ENCODE data around the gene HTR4. TPM values are rescaled to one million over a fixed set of nuclear protein-coding genes. Genes with fewer than 3 reads are reported as not detected.

Gene HTR4
- 1 to 10 TPM in 1 of 4 donors, under 1 TPM in 1, not detected in 2; 0.34 to 1.6 TPM for total RNA-seq

- no peaks in the 10 kb centered on the region for H3K36me3 ChIP-seq
- H3K27me3 ChIP-seq = peaks cover 40% of the 10 kb centered on the region
- H3K27ac ChIP-seq = no peak within 1 kb of the TSS
- no peaks in the 10 kb centered on the region for H3K9me3 ChIP-seq
- peaks cover 8% of the 10 kb centered on the region for H3K4me1 ChIP-seq
- TF ChIP-seq EP300 (IDR thresholded peaks at IDR 0.05) = no peak
- TF ChIP-seq CTCF (IDR thresholded peaks at IDR 0.05) = no peak
- TF ChIP-seq POLR2A (IDR thresholded peaks at IDR 0.05) = no peak
- no peak for TF ChIP-seq POLR2AphosphoS5 (IDR thresholded peaks at IDR 0.05)
- peak within 1 kb of the TSS; percentile 21 for H3K4me3 ChIP-seq
- 8% methylated on average over 5 of the region's 72 CpGs for WGBS
- no peak for DNase-seq (ENCODE audit: low spot score in 2 of 2)
Observed at GRCh38 chr5:148653836-148654781, at the start of gene HTR4. HTR4 (minus strand) TSS chr5:148654527; CDS start chr5:148637014, 17,513 bp downstream.

- Histone ChIP-seq H3K27me3 (no peaks in the 10 kb centered on the region), H3K36me3 (no peaks in the 10 kb centered on the region), H3K4me1 (no peaks in the 10 kb centered on the region), H3K27ac (no peak overlapping the region), H3K4me3 (no peak overlapping the region), H3K9me3 (no peaks in the 10 kb centered on the region)
- DNase-seq (ENCODE audit: low spot score in 2 of 2) = no peak
- no peak for TF ChIP-seq POLR2AphosphoS5 (IDR thresholded peaks at IDR 0.05)
- no peak for TF ChIP-seq CTCF (IDR thresholded peaks at IDR 0.05)
- TF ChIP-seq EP300 (IDR thresholded peaks at IDR 0.05) = no peak
Observed at GRCh38 chr5:148702019-148702596, 47.8 kb upstream of the HTR4 start.

- Histone ChIP-seq H3K36me3 (no peaks in the 10 kb centered on the region), H3K4me3 (no peak overlapping the region), H3K9me3 (no peaks in the 10 kb centered on the region), H3K4me1 (no peaks in the 10 kb centered on the region), H3K27me3 (no peaks in the 10 kb centered on the region), H3K27ac (no peak overlapping the region)
- no peak for DNase-seq (ENCODE audit: low spot score in 2 of 2)
- 62% methylated on average over 3 of the region's 3 CpGs for WGBS
- TF ChIP-seq POLR2A (IDR thresholded peaks at IDR 0.05) (no peak), EP300 (IDR thresholded peaks at IDR 0.05) (no peak), CTCF (IDR thresholded peaks at IDR 0.05) (no peak), POLR2AphosphoS5 (IDR thresholded peaks at IDR 0.05) (no peak)
Observed at GRCh38 chr5:148699028-148699427, 44.7 kb upstream of the HTR4 start.

GRCh38 chr5:148697809-148698196 is 43.5 kb upstream of the HTR4 start:
- no peak overlapping the region for H3K27ac ChIP-seq
- H3K27me3 ChIP-seq = no peaks in the 10 kb centered on the region
- DNase-seq (ENCODE audit: low spot score in 2 of 2) = no peak
- TF ChIP-seq EP300 (IDR thresholded peaks at IDR 0.05) (no peak), POLR2AphosphoS5 (IDR thresholded peaks at IDR 0.05) (no peak), CTCF (IDR thresholded peaks at IDR 0.05) (no peak), POLR2A (IDR thresholded peaks at IDR 0.05) (no peak)
- 58% methylated on average over 2 of the region's 2 CpGs for WGBS
- H3K36me3 ChIP-seq = no peaks in the 10 kb centered on the region
- no peaks in the 10 kb centered on the region for H3K9me3 ChIP-seq
- no peak overlapping the region for H3K4me3 ChIP-seq
- H3K4me1 ChIP-seq = no peaks in the 10 kb centered on the region

- 59% methylated on average over 6 of the region's 6 CpGs for WGBS
- no peaks in the 10 kb centered on the region for H3K9me3 ChIP-seq
- no peak for DNase-seq (ENCODE audit: low spot score in 2 of 2)
- TF ChIP-seq POLR2AphosphoS5 (IDR thresholded peaks at IDR 0.05) (no peak), EP300 (IDR thresholded peaks at IDR 0.05) (no peak), CTCF (IDR thresholded peaks at IDR 0.05) (no peak)
- no peaks in the 10 kb centered on the region for H3K36me3 ChIP-seq
- no peak overlapping the region for H3K4me3 ChIP-seq
- no peaks in the 10 kb centered on the region for H3K4me1 ChIP-seq
- H3K27ac ChIP-seq = no peak overlapping the region
- no peaks in the 10 kb centered on the region for H3K27me3 ChIP-seq
Observed at GRCh38 chr5:148697180-148697808, 43.0 kb upstream of the HTR4 start.
